B cell (primary cell): ENCODE results near the gene HEXIM1.

Source experiments
- EZH2 ChIP-seq: IDR thresholded peaks from 2 replicates; pipeline ENCODE4 v1.6.1; 2012; ENCODE audit warnings: borderline replicate concordance, low read depth, mild to moderate bottlenecking, moderate library complexity, low read length; ENCODE audit not compliant: insufficient read depth, poor library complexity, severe bottlenecking
- TF ChIP-seq, protein P1 (sequence below): fragments of 200-600 bp; IDR thresholded peaks from one replicate; pipeline ENCODE4 v1.8.0; 2022; ENCODE audit warnings: antibody characterized with exemption, mild to moderate bottlenecking

DNA sequence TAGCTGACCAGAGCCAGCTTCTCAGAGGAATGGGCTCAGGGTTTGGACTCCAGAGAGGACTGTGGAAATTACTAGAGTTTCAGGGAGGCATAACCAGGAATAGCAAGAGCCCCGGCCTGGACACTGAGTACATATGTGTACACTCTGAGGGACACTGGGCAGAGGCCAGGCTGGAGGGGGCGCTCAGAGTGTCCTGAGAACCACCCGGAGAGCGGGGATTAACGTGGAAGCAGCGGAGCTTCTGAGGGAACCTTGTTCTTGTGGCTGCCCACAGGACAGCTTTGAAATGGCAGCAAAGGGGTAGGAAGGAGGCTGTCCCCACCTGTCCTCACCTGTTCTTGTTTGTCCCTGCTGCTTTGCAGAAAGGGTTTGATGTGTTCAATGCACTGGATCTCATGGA, 43.8 kb upstream of the HEXIM1 start:
- TF ChIP-seq, protein P1, sequence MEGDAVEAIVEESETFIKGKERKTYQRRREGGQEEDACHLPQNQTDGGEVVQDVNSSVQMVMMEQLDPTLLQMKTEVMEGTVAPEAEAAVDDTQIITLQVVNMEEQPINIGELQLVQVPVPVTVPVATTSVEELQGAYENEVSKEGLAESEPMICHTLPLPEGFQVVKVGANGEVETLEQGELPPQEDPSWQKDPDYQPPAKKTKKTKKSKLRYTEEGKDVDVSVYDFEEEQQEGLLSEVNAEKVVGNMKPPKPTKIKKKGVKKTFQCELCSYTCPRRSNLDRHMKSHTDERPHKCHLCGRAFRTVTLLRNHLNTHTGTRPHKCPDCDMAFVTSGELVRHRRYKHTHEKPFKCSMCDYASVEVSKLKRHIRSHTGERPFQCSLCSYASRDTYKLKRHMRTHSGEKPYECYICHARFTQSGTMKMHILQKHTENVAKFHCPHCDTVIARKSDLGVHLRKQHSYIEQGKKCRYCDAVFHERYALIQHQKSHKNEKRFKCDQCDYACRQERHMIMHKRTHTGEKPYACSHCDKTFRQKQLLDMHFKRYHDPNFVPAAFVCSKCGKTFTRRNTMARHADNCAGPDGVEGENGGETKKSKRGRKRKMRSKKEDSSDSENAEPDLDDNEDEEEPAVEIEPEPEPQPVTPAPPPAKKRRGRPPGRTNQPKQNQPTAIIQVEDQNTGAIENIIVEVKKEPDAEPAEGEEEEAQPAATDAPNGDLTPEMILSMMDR = no peak
- TF ChIP-seq EZH2 = no peak
